H1 (cell line): ENCODE measurements around the gene SP8. TPM values are rescaled to one million over a fixed set of nuclear protein-coding genes. Genes with fewer than 3 reads are reported as not detected.

Experiments used
- CTCF ChIA-PET: fragments of 300-600 bp; sonication (Branson Sonifier 250); formaldehyde crosslinking; loops from one replicate; lab custom pipeline; 2021; ENCODE audit not compliant: partially characterized antibody; lab: Charles Lee
- POLR2A ChIA-PET: fragments of 300-600 bp; sonication (Branson Sonifier 250); formaldehyde crosslinking; loops from one replicate; lab custom pipeline; 2021; ENCODE audit warnings: inconsistent platforms; ENCODE audit not compliant: partially characterized antibody; lab: Charles Lee
- DNase-seq, 2 experiments: peaks; one replicate each; pipeline versions ENCODE4 v3.0.0 to v3.0.0-alpha.2; 2010 to 2022; ENCODE audit warnings: low spot score in 2 of 2, low read depth in 1 of 2, mixed read lengths in 1 of 2
- FAIRE-seq: peaks from 2 replicates; lab custom pipeline; 2011; peaks lifted over from hg19 to GRCh38; lab: Jason Lieb, UNC
- H2AFZ ChIP-seq: 2 replicates; pipeline ENCODE4 v1.8.1; 2012; ENCODE audit warnings: low read length, inconsistent platforms
- H2AK5ac ChIP-seq: 2 replicates; pipeline ENCODE4 v1.6.1; 2013; ENCODE audit warnings: low read depth, low read length
- H2BK120ac ChIP-seq: replicated peaks from 2 replicates; pipeline ENCODE3; 2013; ENCODE audit warnings: low read depth, low read length, inconsistent platforms
- H2BK12ac ChIP-seq: 2 replicates; pipeline ENCODE4 v1.6.1; 2013; ENCODE audit warnings: low read depth, low read length
- H2BK15ac ChIP-seq: 2 replicates; pipeline ENCODE4 v1.6.1; 2013; ENCODE audit warnings: low read length
- H2BK20ac ChIP-seq: 2 replicates; pipeline ENCODE4 v1.6.1; 2013; ENCODE audit warnings: low read length
- H2BK5ac ChIP-seq: 2 replicates; pipeline ENCODE4 v1.6.1; 2013; ENCODE audit warnings: low read depth, low read length
- H3K14ac ChIP-seq: 2 replicates; pipeline ENCODE4 v1.6.1; 2013; ENCODE audit warnings: inconsistent platforms; ENCODE audit not compliant: insufficient read length
- H3K18ac ChIP-seq: 2 replicates; pipeline ENCODE4 v1.6.1; 2013; ENCODE audit warnings: low read length; ENCODE audit errors: extremely low read depth
- H3K23ac ChIP-seq: 2 replicates; pipeline ENCODE4 v1.6.1; 2013; ENCODE audit warnings: inconsistent platforms; ENCODE audit not compliant: insufficient read length
- H3K23me2 ChIP-seq: 2 replicates; pipeline ENCODE4 v1.6.1; 2013; ENCODE audit warnings: low read depth, low read length
- H3K27ac ChIP-seq: 2 replicates; pipeline ENCODE4 v1.6.1; 2011; ENCODE audit warnings: low read depth, low read length, inconsistent platforms
- H3K27me3 ChIP-seq, 4 experiments: replicated peaks in 1 of 4; 1 replicate in 1 of 4; 2 replicates in 3 of 4; pipeline versions ENCODE4 v1.6.1 to v1.8.1; 2011 to 2013; ENCODE audit warnings: low read length in 3 of 4, mild to moderate bottlenecking in 3 of 4, inconsistent platforms in 2 of 4, mixed read lengths in 2 of 4, moderate library complexity in 1 of 4; ENCODE audit not compliant: control insufficient read depth in 3 of 4, insufficient read depth in 3 of 4; ENCODE audit errors: extremely low read depth in 1 of 4
- H3K36me3 ChIP-seq, 4 experiments: 2 replicates each; pipeline versions ENCODE4 v1.6.1 to v1.8.1; 2011 to 2013; ENCODE audit warnings: mild to moderate bottlenecking in 4 of 4, low read length in 3 of 4, moderate library complexity in 2 of 4, control low read depth in 1 of 4, inconsistent platforms in 1 of 4; ENCODE audit not compliant: insufficient read depth in 4 of 4, control insufficient read depth in 2 of 4
- H3K4ac ChIP-seq: replicated peaks from 2 replicates; pipeline ENCODE3; 2013; ENCODE audit warnings: low read length, low read depth, mixed read lengths, inconsistent platforms; ENCODE audit not compliant: insufficient read length
- H3K4me1 ChIP-seq, 4 experiments: replicated peaks in 1 of 4; 1 replicate in 1 of 4; 2 replicates in 3 of 4; pipeline versions ENCODE4 v1.6.1 to v1.8.1; 2011 to 2013; ENCODE audit warnings: low read length in 3 of 4, inconsistent platforms in 2 of 4, mixed read lengths in 1 of 4; ENCODE audit not compliant: insufficient read depth in 4 of 4, control insufficient read depth in 3 of 4
- H3K4me2 ChIP-seq, 2 experiments: 2 replicates each; pipeline versions ENCODE4 v1.6.1 to v1.8.1; 2011 to 2013; ENCODE audit warnings: low read depth in 2 of 2, low read length in 2 of 2, control low read depth in 1 of 2, inconsistent platforms in 1 of 2, mild to moderate bottlenecking in 1 of 2; ENCODE audit not compliant: insufficient read depth in 1 of 2
- H3K4me3 ChIP-seq, 4 experiments: fragments of 200-600, 300-600 bp in 1 of 4; sonication (generic), shearing (Covaris generic), sonication (Bioruptor Twin) in 1 of 4; 2 replicates each; pipeline versions ENCODE4 v1.5.1 to v1.8.1; 2011 to 2016; ENCODE audit warnings: low read length in 4 of 4, low read depth in 3 of 4, control low read depth in 2 of 4, inconsistent platforms in 2 of 4, mild to moderate bottlenecking in 2 of 4, mixed read lengths in 1 of 4, moderate library complexity in 1 of 4; ENCODE audit not compliant: insufficient read depth in 2 of 4; ENCODE audit errors: extremely low read depth in 1 of 4
- H3K56ac ChIP-seq: replicated peaks from 2 replicates; pipeline ENCODE3; 2013; ENCODE audit warnings: low read depth, mild to moderate bottlenecking, mixed read lengths, low read length, inconsistent platforms; ENCODE audit not compliant: insufficient read length
- H3K79me1 ChIP-seq: 2 replicates; pipeline ENCODE4 v1.6.1; 2013; ENCODE audit warnings: low read depth, low read length, control low read depth
- H3K79me2 ChIP-seq, 2 experiments: 2 replicates each; pipeline versions ENCODE4 v1.6.1 to v1.8.1; 2012 to 2013; ENCODE audit warnings: low read length in 2 of 2, mild to moderate bottlenecking in 2 of 2, inconsistent platforms in 1 of 2; ENCODE audit not compliant: insufficient read depth in 2 of 2, control insufficient read depth in 1 of 2
- H3K9ac ChIP-seq, 4 experiments: replicated peaks in 1 of 4; 1 replicate in 1 of 4; 2 replicates in 3 of 4; pipeline versions ENCODE4 v1.6.1 to v1.8.1; 2011 to 2013; ENCODE audit warnings: low read depth in 3 of 4, low read length in 3 of 4, control low read depth in 2 of 4, mild to moderate bottlenecking in 2 of 4, moderate library complexity in 2 of 4, inconsistent platforms in 1 of 4; ENCODE audit errors: extremely low read depth in 1 of 4
- H3K9me3 ChIP-seq, 2 experiments: 2 replicates each; pipeline versions ENCODE4 v1.6.1 to v1.8.1; 2012 to 2013; ENCODE audit warnings: mild to moderate bottlenecking in 2 of 2, moderate library complexity in 2 of 2, control low read depth in 1 of 2, inconsistent platforms in 1 of 2, low read depth in 1 of 2, low read length in 1 of 2, mixed read lengths in 1 of 2; ENCODE audit not compliant: insufficient read depth in 2 of 2
- H4K20me1 ChIP-seq, 2 experiments: replicated peaks in 1 of 2; 2 replicates each; pipeline versions ENCODE3 to v1.8.1; 2011 to 2013; ENCODE audit warnings: inconsistent platforms in 2 of 2, low read length in 2 of 2, mild to moderate bottlenecking in 1 of 2; ENCODE audit not compliant: insufficient read depth in 2 of 2, control insufficient read depth in 1 of 2
- H4K5ac ChIP-seq: 2 replicates; pipeline ENCODE4 v1.6.1; 2013; ENCODE audit warnings: low read length, low read depth, mixed read lengths, inconsistent platforms; ENCODE audit not compliant: insufficient read length
- H4K8ac ChIP-seq: 2 replicates; pipeline ENCODE4 v1.8.0; 2013; ENCODE audit warnings: mild to moderate bottlenecking, moderate library complexity, low read length, inconsistent platforms; ENCODE audit not compliant: insufficient read depth; ENCODE audit errors: extremely low read depth
- H4K91ac ChIP-seq: replicated peaks from 2 replicates; pipeline ENCODE3; 2013; ENCODE audit warnings: low read length, mixed read lengths, inconsistent platforms; ENCODE audit not compliant: insufficient read length
- RBBP5 ChIP-seq: IDR thresholded peaks from 2 replicates; pipeline ENCODE4 v1.7.1; 2012; ENCODE audit warnings: low read depth, mild to moderate bottlenecking, inconsistent platforms, low read length, moderate library complexity, borderline replicate concordance
- RNF2 ChIP-seq: fragments of 200-900, 300-1000 bp; sonication (generic); IDR thresholded peaks from 2 replicates; pipeline ENCODE4 v1.7.1; 2016; ENCODE audit warnings: borderline replicate concordance, low read depth, mild to moderate bottlenecking, antibody characterized with exemption, low read length; ENCODE audit not compliant: poor library complexity, severe bottlenecking; ENCODE audit errors: missing control alignments
- WGBS, 2 experiments: shearing (Covaris generic) in 1 of 2; methylation state at CpG; one replicate each; pipeline versions ENCODE4 v1.1.6 to v1.1.7; 2013 to 2015; ENCODE audit warnings: low lambda C conversion rate in 2 of 2, mixed read lengths in 2 of 2, inconsistent platforms in 1 of 2, low coverage in 1 of 2, missing lambda C conversion rate in 1 of 2; ENCODE audit not compliant: insufficient replicate concordance in 2 of 2, insufficient coverage in 1 of 2, insufficient read length in 1 of 2; ENCODE audit errors: extremely low coverage in 1 of 2, missing lambda C conversion rate in 1 of 2; 5-methylcytosine and 5-hydroxymethylcytosine counted together
- polyA plus RNA-seq, 7 experiments: library from polyadenylated mRNA; depleted of rRNA in 3 of 7; stranded (reverse) in 5 of 7; unstranded in 2 of 7; fragments of >200 nt in 5 of 7; fragments of 200-250 nt in 2 of 7; gene quantifications; 1 replicate in 5 of 7; 2 replicates in 1 of 7; 4 replicates in 1 of 7; pipeline versions ENCODE4 v1.2.1 to v1.2.3, GENCODE V29; 2011 to 2013; ENCODE audit warnings: missing spikeins in 2 of 7, mixed read lengths in 2 of 7
- total RNA-seq: library from RNA; stranded (reverse); fragmentation: NEBNext Ultra II Directional; extraction: Animal tissue kit (Norgen Biotek cat#: 25700); gene quantifications from 2 replicates; pipeline ENCODE4 v1.2.1, GENCODE V29; 2021

SP8 gene
- total and polyA plus RNA-seq, 2 of the 8 experiments (the other 6 are each of a cell fraction or from before 2014, with no cell fraction given): 11.3 to 12.0 TPM

DNA sequence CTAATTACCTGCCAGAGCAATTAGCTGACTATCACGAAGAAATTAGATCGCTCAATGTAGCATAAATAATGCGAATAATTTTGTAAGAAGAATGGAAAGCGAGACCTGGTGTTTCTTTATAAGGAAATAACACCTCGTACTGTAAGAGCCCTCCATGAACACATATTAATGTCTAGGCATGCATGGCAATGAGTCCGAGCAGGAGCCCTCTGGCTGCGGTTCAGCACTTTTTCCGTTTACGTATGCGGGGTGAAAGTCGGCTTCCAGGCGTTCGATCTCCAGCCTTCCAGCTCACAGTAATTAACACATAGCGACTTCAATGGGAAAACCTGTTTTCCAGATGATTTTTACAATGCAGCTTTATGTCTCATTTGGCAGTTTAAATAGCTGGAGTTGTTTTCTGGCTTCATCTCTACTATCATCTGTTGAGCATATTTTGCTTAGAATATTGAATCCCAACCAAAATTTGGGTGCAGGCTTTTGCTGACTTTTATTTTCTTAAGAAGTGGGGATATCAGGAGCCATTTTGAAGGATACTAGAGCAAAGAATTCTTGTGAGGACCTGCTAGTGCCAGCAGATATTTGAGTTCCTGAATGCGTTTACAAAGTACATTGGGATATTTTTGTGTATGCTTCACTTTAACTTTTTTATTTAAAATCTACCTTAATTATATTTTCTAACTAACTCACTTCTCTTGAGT, 7.2 kb upstream of the SP8 start:
- no peak overlapping the region for H3K4ac ChIP-seq
- no peak overlapping the region for H3K14ac ChIP-seq
- H2AK5ac ChIP-seq: no peak overlapping the region
- H3K79me2 ChIP-seq: peaks cover 0 to 9% of the 10 kb centered on the region in 2 experiments; a peak in 2 of 4 replicates
- no peak overlapping the region for H4K5ac ChIP-seq
- no peak overlapping the region for H3K18ac ChIP-seq
- no peak overlapping the region for H4K8ac ChIP-seq
- H2BK5ac ChIP-seq: no peak overlapping the region
- peak overlapping the region; percentile 21 to 56 (median 31); a peak in 7 of 8 replicates for H3K4me3 ChIP-seq
- FAIRE-seq (peak; percentile 68), DNase-seq (no peak)
- H4K91ac ChIP-seq: no peak overlapping the region
- H2BK120ac ChIP-seq: no peak overlapping the region
- H3K79me1 ChIP-seq: no peaks in the 10 kb centered on the region
- H2BK12ac ChIP-seq: no peak overlapping the region
- H3K36me3 ChIP-seq: no peaks in the 10 kb centered on the region
- no peak overlapping the region for H3K23ac ChIP-seq
- POLR2A ChIA-PET: interaction anchor here (1.5 to 16.7 kb wide), 2 partner anchors 12 to 376 kb away, joined by 4 to 192 read pairs; partner anchors contain the start of gene SP8
- H3K9ac ChIP-seq: no peak overlapping the region
- H3K4me1 ChIP-seq: peaks cover 10 to 26% (median 20%) of the 10 kb centered on the region in 4 experiments; a peak in 6 of 7 replicates
- 3% methylated on average over 15 of the region's 15 CpGs; no CpG with 5 or more reads in 1 of the 2 experiments for WGBS, 2 experiments
- peaks cover 17% of the 10 kb centered on the region for H3K23me2 ChIP-seq
- H3K56ac ChIP-seq: no peak overlapping the region
- no peak overlapping the region for H2BK20ac ChIP-seq
- H3K27me3 ChIP-seq: peaks cover 19 to 62% (median 44%) of the 10 kb centered on the region in 4 experiments
- H2BK15ac ChIP-seq: no peak overlapping the region
- peak overlapping the region; percentile 72 to 99 for H3K4me2 ChIP-seq
- H3K27ac ChIP-seq: no peak overlapping the region
- CTCF ChIA-PET: interaction anchor here (0.8 to 5.9 kb wide), 4 partner anchors 12 to 461 kb away, joined by 3 to 48 read pairs (median 4); no protein-coding TSS in a partner anchor
- H3K9me3 ChIP-seq: no peaks in the 10 kb centered on the region
- H2AFZ ChIP-seq: no peak overlapping the region
- H4K20me1 ChIP-seq: no peaks in the 10 kb centered on the region
- peak; percentile 60; the same call in 1 of the 2 replicates for TF ChIP-seq RBBP5
- TF ChIP-seq RNF2: peak; percentile 87
